GM19467 (cell line): Measurements from ENCODE around the gene ARMH2.

Experiments
- ATAC-seq: cut with Tn5 transposase; IDR thresholded peaks from one replicate; pipeline ENCODE4 v1.9.1; 2021; ENCODE audit warnings: mild to moderate bottlenecking, moderate library complexity; ENCODE audit not compliant: unreplicated experiment

ARMH2 gene

DNA sequence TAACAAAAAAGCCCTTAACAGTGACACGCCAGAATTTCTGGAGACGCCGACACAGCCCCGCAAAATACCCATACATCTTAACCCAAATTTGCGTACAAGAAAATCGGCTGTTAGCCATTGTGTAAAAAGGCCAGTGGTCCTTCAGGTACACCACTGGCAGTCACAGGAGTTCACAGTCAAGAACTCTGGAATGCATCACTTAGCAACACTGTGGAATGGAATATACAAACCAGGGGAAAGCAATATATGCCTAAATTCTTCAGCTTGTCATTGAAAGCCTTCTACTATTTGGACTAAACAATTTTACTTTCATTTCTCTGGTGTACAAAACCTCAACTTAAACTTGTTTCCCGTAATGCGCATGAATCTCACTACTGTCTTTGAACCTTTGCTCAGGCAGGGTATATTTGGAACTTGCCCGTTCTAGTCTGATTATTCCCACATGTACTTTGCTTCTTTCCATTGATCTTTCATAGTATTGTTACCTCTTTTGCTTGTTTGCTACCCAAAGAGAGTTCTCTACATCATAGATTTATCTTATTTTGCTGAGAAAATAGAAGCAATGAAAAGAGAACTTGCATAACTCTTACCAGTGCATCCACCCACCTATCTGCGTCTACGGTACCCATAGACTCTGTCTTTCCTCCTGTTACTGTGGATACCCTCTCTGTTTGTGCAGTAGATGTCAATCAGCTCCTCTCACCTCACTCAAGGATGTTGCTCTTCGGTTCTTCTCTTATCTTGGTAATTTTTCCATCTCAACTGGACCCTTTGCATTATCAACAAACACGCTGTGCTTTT lies at the start of gene ARMH2:
TSS of gene ARMH2 (minus strand) at position 178 of the 801 bp plus-strand sequence. CDS start at position 118, 60 bp downstream.
- ATAC-seq, result no peak

DNA sequence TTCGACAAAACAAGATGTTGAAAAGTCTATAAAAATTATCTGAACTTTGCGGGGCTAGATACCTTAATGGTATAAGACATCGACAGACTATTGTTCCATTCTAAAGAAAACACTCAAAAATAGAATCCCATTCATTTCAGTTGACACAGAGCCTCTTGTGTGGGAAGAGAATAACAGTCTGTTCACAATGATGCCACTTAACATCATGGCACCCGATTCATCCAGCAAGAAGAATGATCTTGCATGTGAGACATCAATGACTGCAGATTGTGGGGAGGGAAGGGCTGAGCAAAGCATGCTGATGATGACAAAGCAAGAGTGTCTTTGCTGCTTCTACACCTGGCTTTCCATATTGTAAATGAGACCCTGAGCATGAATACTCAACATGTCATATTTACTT lies 49.7 kb upstream of the ARMH2 start:
- no peak for ATAC-seq

DNA sequence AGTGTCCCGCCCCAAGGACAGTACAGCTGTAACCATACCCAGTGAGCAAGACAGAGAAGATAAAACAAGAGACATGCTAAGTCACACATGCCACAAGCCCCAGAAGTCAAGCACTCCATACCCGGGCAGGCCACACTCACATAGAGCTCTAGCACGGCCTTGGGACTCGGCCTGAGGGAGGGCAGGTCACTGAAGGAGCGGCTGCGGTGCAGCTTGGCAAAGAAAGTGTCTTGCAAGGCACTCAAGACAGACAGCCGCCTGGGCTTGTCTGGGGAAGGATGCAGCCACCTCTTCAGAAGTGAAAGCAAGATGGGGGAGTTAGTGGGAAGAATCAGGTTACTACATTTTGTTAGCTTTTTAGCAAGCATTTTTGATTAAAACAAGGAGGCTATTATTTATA lies 48.7 kb upstream of the ARMH2 start:
- ATAC-seq, result no peak

DNA sequence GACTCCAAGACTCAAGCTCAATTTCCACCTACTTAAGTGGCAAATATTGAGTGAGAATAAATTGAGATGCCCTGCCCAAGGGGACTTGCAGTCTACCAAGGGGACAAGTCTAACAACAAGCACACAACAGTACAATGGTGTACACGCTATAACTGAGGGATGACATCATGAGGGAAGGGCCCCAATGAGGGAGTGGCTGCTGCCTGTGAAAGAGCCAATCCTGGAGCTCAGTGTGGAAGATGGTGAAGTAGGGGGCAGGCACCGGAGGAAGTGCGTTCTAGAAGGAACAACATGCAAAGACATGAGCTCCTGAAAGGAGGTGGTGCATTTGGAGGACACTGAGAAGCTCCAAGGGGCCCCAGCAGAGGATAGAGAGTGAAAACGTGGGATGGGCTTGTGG lies 46.9 kb upstream of the ARMH2 start:
- no peak for ATAC-seq

DNA sequence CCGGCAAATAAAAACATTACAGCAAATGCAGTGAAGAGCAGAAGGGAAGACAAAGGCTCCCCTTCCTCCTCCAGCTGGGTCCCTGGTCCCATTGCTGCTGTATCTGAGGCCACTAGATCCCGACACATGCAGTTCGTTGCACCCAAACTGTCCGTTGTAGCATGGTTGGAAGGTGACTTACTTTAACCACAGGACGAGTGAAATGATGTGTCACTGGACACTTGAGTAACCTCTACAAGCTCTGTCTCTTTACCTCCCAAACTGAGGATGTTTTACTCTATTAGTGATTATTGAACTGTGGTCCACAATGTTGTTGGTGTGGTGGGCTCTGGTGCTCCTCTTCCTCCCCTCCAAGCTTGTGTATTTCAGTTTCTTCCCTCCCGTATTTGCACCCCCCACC lies 46.2 kb upstream of the ARMH2 start:
- no peak for ATAC-seq

DNA sequence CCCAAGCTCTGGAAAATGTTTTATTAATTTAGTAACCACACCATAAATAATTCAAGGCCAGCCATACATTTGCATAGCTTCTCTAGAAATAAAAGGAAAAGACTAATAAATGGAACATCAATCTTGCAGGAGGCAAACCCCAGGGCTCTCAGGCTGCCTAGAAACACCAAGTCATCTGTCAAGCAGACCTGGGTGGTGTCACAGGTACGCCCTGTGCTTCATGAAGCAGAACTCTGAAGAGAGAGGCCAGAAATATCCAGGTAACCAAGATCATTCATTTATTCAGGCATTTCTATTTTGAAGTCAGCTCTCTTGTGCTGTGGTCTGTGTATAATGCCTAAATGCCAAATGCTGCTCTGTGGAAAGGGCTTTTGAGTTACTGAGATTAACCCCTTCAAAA lies 45.3 kb upstream of the ARMH2 start:
- no peak for ATAC-seq

DNA sequence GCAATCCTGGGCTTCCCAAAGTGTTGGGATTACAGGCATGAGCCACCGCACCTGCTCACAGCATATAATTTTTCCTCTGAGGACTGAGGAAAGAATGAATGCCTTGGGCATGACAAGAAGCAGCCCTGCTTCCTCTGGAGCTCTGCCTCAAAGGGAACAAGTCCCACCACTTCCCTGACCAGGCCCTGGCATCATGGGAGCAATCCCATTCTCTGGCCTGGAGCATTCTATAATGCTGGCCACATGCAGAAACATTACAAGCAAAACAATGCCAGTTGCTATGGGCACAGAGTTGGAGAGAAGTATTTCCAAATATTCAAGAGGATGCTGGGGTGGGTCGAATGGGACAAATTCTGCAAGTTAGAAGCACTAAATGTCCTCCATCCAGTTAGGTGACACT lies 41.5 kb upstream of the ARMH2 start:
- ATAC-seq, result no peak

DNA sequence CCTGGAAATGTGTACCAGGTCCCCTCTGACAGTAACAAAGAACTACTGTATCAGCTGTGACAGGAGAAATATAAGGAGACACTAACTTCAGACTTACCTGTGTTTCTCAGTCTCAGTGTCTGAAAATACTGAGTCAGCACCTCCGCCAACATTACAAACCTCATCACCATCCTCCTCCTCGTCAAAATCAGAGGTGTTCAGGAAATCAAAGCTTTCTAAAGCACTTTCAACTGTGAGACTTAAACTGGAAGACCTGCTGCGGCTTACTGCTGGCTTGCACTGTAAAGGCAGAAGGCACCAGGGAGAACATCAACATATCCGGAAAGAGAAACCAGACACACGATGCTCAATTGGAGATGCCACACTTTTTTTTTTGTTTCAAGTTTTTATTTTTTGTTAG lies 40.3 kb upstream of the ARMH2 start:
- no peak for ATAC-seq

DNA sequence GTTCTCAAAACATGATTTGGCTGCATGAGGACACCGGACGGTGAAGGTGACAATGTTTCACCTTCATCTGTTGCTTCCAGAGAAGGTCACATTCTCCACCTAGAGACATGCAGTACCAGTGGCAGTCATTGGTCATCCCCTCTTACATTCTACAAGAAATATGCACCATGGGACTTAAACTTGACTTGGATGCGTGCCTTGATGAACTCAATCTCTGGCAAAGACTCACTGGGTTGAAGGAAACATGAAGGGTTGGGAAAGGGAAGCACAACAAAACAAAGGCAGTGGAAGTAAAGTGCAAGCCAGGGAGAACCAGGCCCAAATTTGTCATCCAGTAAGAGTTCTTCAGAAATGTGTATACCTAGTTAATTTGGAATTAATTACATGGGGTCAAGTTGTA lies 39.4 kb upstream of the ARMH2 start:
- no peak for ATAC-seq

DNA sequence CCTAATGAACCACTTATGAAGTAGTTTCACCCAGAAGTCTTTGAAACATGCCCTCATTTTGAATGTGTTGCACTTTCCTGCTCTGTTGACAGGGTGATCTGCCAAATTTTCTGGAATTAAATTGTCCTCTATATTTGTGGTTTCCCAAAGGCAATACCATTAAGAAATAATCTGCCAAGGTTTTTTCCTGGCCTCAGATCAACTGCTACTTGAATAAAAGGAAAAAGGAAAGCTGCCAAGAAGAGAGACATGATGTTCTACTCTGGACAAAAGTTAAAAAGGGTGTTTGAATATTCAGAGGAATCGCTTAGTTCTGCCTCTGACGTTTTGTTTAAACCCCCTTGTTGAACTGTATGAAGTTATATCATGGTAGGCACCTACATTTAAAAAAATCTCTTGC lies 37.4 kb upstream of the ARMH2 start:
- ATAC-seq, result no peak

DNA sequence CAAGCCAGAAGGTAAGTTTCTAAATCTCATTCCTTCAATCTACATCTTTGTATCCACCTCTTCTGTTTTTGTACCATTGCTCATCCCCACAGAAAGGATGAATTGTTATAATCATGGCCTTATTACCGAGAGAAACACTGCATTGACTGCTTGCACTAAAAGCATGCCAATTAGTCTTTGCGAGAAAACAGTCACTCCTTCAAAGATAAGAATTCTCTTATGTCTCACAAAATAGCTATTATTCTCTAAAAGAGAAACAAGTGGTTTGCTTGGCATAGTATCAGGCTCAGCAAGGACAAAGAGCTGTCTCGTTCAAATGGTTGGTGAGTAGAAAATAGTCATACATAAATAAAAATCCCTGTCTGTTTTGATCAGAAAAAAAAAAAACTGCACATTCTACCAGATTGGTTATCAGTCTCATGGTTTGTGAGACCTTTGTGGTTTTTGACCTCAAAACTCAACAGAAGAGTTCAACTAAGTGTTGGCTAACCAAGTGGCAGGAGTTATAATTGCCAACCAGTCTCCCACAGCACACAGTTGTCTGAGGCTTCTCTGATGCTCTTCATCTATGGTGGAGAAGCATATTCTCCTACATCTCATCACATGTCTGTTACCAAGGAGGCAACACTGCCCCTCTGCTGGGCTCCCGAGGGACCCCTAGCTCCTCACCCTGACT lies 35.1 kb upstream of the ARMH2 start:
- ATAC-seq, result no peak

DNA sequence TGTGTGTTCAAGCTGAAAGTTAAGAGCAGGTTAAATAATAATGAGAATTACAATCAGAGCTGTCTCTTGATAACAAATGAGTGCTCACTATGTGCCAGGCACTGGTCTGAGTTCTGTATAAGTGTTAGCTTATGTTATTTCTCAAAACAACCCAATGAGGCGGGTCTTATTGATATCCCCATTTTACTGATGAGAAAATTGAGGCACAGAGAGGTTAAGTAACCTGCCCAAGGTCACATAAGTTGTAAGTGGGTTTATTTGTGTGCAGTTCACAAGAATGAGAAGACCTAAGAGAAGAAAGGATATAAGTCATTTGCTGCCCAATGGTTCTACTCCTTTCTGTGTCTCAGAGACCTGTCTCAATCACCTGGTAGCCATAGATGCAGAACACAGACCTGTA lies 34.1 kb upstream of the ARMH2 start:
- no peak for ATAC-seq

DNA sequence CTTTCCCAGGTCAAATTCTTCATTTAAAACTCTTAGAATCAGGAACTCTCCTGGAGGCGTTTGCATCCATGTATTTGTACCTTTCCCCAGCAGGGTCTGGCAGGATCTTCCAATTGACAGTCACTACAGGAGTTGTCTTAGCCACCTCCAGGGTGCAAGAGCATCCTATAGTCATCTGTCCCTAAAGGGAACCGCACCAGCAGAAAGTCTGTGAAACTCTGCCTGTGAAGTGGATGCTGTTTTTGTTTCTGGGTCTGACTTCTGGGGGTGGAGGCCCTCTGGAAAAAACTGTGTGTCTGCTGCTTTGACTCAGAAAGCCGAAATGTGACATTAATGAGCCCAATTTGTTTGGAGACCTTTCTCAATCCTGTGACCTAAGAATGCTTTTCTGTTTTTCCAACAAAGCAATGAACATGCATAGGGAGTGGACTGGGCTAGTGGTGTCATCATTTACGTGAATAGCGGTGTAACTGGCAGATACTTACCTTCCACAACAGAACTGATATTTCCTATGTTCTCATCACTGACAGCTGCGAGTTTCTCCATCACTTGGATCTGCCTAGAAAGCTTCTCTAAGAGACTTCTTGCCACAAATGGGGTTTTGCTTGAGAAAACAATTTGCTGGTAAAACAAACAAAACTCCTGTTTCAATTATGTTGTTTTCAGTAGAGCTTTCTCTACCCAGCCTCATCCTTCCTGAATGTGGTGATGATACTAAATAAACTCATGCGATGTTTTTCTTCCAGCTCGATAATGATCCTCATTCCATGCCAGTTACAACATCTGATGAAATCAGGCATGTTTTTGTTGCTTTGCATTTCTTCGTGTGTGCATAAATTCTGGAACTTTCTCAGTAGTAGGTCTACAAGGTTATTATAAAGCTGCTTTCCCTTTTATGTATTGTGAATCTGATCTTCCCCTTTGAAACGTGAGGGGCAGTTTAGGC lies 33.3 kb upstream of the ARMH2 start:
- no peak for ATAC-seq

DNA sequence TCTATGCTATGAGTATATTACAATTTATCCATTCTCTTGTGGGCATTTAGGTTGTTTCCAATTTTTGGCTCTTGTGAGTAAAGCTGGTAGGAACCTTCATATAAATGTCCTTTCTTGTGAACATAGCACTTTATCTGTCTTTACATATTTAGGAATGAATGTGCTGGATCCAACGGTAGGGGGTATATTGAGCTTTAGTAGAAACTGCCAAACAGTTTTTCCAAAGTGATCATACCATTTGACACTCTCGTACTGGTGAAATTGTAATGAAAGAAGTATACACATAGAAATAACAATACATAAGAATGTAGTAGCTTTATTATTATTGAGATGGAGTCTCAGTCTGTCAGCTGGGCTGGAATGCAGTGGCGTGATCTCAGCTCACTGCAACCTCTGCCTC lies 30.9 kb upstream of the ARMH2 start:
- ATAC-seq, result no peak

DNA sequence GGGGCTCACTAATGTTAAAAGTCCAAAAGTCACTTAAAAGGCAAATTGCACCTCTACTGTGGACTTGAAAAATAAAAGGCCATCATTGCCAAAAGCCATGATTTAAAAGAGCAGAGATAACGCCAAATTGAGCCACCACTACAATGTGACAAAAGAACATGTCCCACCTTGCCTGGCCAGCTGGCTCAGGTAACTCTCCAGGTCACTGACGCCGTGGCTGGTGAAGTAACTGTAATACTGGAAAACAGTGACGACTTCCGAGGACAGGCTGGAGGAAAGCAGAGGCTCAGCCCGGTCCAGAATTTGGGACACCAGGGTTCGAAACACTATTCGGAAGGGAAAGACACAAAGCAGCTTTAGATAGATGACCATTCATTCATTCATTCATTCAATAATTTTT lies 29.3 kb upstream of the ARMH2 start:
- ATAC-seq, result no peak

DNA sequence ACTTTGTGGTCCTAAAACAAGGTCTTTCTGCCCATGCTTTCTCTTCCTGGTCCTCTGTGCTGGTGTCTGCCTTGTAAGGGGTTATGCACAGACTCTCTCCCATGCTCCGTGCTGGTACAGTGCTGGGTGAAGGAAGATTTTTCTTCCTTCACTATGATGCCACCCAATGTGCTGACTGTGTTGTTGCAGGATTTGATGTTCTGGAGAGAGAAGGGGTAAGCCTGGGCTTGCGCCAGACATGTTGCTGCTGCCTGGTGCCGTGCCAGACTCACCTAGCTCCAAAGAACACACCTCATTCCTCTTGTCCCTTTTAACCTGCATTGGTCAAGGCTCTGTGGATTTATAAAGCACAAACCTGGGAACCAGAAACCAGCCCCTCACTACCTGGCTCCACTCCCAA lies 28.4 kb upstream of the ARMH2 start:
- no peak for ATAC-seq

DNA sequence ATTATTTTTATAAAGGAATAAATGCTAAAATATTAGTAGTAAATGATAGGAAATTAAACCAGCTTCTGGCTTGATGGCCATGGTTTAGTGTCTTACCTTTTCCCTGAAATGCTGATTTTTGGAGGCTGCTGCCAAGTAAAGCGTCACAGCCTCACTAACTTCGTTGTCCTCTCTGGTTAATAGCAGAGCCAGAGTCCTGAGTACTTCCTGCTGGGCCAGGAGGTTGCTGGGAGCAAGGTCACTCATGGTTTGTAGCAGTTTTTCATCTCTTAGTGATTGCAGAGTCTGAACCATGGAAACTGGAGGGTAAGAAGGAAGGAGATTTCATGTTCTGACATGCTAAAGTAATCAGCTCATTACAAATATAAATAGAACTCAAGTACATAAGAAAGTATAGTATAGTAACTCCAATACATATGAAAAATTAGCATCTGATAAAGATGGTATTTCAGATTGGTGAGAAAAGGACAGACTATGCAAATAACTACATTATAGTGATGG lies 26.5 kb upstream of the ARMH2 start:
- no peak for ATAC-seq

DNA sequence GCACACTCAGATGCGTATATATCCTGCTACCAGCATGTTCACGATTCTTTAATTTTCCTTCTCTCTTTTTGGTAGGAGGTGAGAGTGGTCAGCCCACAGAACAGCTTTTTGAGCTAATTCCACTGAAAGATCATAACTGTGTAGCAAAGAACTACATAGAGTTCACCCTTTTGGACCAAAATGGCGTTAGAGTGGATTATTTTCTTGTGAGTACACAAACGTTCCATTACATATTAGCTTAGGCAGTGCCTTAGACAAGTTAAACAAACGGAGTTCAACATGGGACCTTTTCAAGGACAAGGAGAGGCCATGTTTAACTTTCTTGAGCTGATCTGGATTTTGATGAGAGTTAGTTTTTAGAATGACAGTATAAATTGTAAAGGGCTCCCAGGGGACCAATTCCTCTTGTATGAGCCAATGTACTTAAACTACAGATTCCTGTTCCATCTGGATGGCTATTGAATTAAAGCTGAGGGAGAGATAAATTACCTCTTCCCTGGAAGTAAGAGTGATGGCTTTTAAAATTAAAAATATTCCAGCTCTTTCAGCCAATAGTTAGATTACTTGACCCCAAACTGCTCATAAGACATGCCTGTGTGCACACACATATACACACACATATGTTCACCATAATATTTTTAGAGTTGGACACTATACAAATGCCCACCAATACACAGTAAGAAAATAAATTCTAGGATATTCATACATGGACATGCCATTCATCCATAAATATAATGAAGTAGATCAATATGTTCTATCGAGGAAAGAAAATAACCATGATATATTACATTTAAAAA lies 25.6 kb upstream of the ARMH2 start:
- no peak for ATAC-seq

DNA sequence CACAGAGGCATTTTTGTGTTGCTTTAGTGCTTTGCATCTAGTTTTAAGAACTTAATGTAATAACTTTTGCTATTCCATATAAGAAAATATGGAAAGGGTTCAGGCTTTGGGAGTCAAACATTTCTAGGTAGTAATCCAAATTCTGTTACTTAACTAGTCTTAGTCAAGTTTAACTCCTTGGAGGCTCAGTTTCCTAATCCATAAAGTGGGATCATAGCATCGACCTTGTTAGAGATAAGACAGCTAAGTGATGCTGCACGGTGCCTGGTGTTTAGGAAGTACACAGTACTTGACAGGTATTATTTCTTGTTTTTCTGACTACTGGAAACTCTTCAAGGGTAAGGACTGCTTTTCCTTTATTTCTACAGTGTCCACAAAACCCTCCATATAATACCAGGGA lies 24.5 kb upstream of the ARMH2 start:
- no peak for ATAC-seq

DNA sequence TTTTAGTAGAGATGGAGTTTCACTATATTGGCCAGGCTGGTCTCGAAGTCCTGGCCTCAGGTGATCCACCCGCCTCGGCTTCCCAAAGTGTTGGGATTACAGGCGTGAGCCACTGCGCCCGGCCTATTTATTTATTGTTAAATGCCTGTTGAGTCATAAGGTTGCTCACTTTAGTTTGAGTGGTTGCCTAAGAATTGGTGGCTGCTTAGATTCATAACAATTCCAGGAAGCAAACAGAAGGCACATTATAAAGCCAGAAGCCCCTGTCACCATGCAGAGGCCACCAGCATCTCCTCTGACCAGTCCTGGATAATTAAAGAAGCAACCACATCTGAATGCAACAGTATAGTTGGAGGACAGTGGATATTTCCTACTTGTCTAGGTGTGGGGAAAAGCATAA lies 24.0 kb upstream of the ARMH2 start:
- ATAC-seq, result no peak
